OCI-LY1 (cell line): ENCODE measurements around the gene PCDH12.
A peak's percentile ranks its signal among the peaks of the same experiment; 100 is the strongest.

Experiments
- H2AFZ ChIP-seq: fragments of 200-600 bp; sonication (generic), shearing (Covaris generic); 2 replicates; pipeline ENCODE4 v1.6.0; 2014; ENCODE audit warnings: antibody characterized with exemption, mild to moderate bottlenecking, low read length
- H3F3A ChIP-seq: fragments of 200-600 bp; sonication (generic), shearing (Covaris generic); 2 replicates; pipeline ENCODE4 v1.6.0; 2014; ENCODE audit warnings: mild to moderate bottlenecking, antibody characterized with exemption, low read length, moderate library complexity; ENCODE audit not compliant: insufficient read depth
- H3K27ac ChIP-seq: fragments of 200-600 bp; sonication (generic); 2 replicates; pipeline ENCODE4 v1.5.1; 2014; ENCODE audit warnings: low read length, mixed run types, mild to moderate bottlenecking, low read depth; ENCODE audit not compliant: poor library complexity, severe bottlenecking
- H3K27me3 ChIP-seq: fragments of 200-600 bp; sonication (generic); 2 replicates; pipeline ENCODE4 v1.6.0; 2014; ENCODE audit warnings: antibody characterized with exemption, mild to moderate bottlenecking, low read length, moderate library complexity; ENCODE audit not compliant: insufficient read depth
- H3K36me3 ChIP-seq: fragments of 200-600 bp; sonication (generic); 2 replicates; pipeline ENCODE4 v1.6.1; 2014; ENCODE audit warnings: mild to moderate bottlenecking, antibody characterized with exemption, low read length, moderate library complexity, mixed read lengths; ENCODE audit not compliant: insufficient read depth
- H3K4me1 ChIP-seq: fragments of 200-600 bp; sonication (generic); 2 replicates; pipeline ENCODE4 v1.5.1; 2014; ENCODE audit warnings: mild to moderate bottlenecking, low read length, moderate library complexity; ENCODE audit not compliant: insufficient read depth, severe bottlenecking
- H3K4me2 ChIP-seq: fragments of 200-600 bp; sonication (generic), shearing (Covaris generic); 2 replicates; pipeline ENCODE4 v1.6.1; 2014; ENCODE audit warnings: low read length
- H3K4me3 ChIP-seq: fragments of 200-600 bp; sonication (generic); 2 replicates; pipeline ENCODE4 v1.5.1; 2014; ENCODE audit warnings: low read length, low read depth, mild to moderate bottlenecking, mixed read lengths; ENCODE audit not compliant: poor library complexity, severe bottlenecking
- H3K79me2 ChIP-seq: fragments of 200-600 bp; shearing (Covaris generic); 2 replicates; pipeline ENCODE4 v1.6.1; 2016; ENCODE audit warnings: mixed run types, low read length, mixed read lengths; ENCODE audit not compliant: insufficient read depth
- H3K9ac ChIP-seq: fragments of 200-600 bp; sonication (generic), shearing (Covaris generic); 2 replicates; pipeline ENCODE4 v1.6.1; 2014; ENCODE audit warnings: mild to moderate bottlenecking, low read length, mixed read lengths
- H3K9me2 ChIP-seq: fragments of 200-600 bp; sonication (generic), shearing (Covaris generic); 2 replicates; pipeline ENCODE4 v1.6.1; 2014; ENCODE audit warnings: low read depth, mild to moderate bottlenecking, low read length, mixed read lengths
- H3K9me3 ChIP-seq: fragments of 200-600 bp; shearing (Covaris generic); 2 replicates; pipeline ENCODE4 v1.6.1; 2014; ENCODE audit warnings: low read length, mixed read lengths
- H4K20me1 ChIP-seq: fragments of 200-600 bp; sonication (generic), shearing (Covaris generic); 2 replicates; pipeline ENCODE4 v1.6.0; 2016; ENCODE audit warnings: mild to moderate bottlenecking, low read length; ENCODE audit not compliant: insufficient read depth
- CTCF ChIP-seq: fragments of 200-600 bp; sonication (generic), shearing (Covaris generic); IDR thresholded peaks from 2 replicates; pipeline ENCODE4 v1.5.1; 2017; ENCODE audit warnings: mild to moderate bottlenecking, antibody characterized with exemption, low read length, moderate library complexity, mixed read lengths
- EZH2 ChIP-seq: fragments of 200-600 bp; sonication (generic), shearing (Covaris generic); IDR thresholded peaks from 2 replicates; pipeline ENCODE4 v1.8.0; 2017; ENCODE audit warnings: borderline replicate concordance, mixed run types, mild to moderate bottlenecking, antibody characterized with exemption, low read length, moderate library complexity, mixed read lengths

The PCDH12 gene

DNA sequence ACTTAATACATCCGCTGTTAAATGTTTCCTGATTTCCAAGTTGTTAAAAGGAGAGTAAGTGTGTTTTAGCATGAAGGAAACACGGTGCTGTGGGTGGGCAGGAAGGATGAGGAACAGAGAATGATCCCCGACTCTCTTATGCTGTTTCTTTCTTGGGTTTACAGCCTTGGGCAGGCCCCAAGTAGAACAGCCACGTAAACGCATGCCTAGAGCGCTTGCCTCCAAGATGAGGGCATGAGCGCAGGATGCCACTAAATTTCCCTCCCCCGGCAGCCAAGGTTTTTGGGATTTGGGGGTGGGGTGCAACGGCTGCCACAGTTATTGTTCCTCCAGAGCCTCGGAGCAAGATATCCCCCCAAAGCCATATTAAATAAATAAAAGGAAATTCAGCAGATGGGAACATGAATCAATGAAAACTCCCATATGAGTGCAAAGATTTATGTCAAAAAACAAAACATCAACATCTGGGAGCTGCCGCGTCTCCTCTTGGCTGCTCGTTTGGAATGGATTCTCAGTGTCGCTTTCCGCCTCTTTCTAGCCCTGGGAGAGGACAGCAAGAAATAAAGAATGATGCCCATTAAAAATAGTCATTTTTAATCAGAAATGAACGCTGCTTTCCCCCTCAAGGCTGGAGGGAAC, 44.3 kb downstream of the PCDH12 start:
- Histone ChIP-seq H3K36me3 (no peaks in the 10 kb centered on the region), H3K9me3 (no peaks in the 10 kb centered on the region), H4K20me1 (no peaks in the 10 kb centered on the region), H3K4me2 (peak overlapping the region; percentile 46), H3K27ac (no peak overlapping the region), H3K27me3 (no peaks in the 10 kb centered on the region; the same call in 1 of the 2 replicates), H3K4me1 (peaks cover 17% of the 10 kb centered on the region), H3K9me2 (no peaks in the 10 kb centered on the region), H3K9ac (peak overlapping the region; percentile 11; the same call in 1 of the 2 replicates), H2AFZ (no peak overlapping the region), H3K4me3 (peak overlapping the region; percentile 23), H3K79me2 (no peaks in the 10 kb centered on the region), H3F3A (no peaks in the 10 kb centered on the region)
- TF ChIP-seq CTCF (no peak), EZH2 (no peak)

GRCh38 chr5:141910271-141910673, 47.7 kb downstream of the PCDH12 start:
- no peak for TF ChIP-seq EZH2
- TF ChIP-seq CTCF: no peak
- H3K9me2 ChIP-seq: no peaks in the 10 kb centered on the region
- no peak overlapping the region for H3K27ac ChIP-seq
- no peak overlapping the region for H3K9ac ChIP-seq
- H3K4me1 ChIP-seq: peaks cover 10% of the 10 kb centered on the region
- no peaks in the 10 kb centered on the region for H3K36me3 ChIP-seq
- H4K20me1 ChIP-seq: no peaks in the 10 kb centered on the region
- H3K4me3 ChIP-seq: no peak overlapping the region
- no peak overlapping the region for H2AFZ ChIP-seq
- no peaks in the 10 kb centered on the region for H3K79me2 ChIP-seq
- H3K9me3 ChIP-seq: peaks cover 2% of the 10 kb centered on the region; the same call in 1 of the 2 replicates
- no peaks in the 10 kb centered on the region for H3F3A ChIP-seq
- H3K4me2 ChIP-seq: no peak overlapping the region
- H3K27me3 ChIP-seq: no peaks in the 10 kb centered on the region; the same call in 1 of the 2 replicates

DNA sequence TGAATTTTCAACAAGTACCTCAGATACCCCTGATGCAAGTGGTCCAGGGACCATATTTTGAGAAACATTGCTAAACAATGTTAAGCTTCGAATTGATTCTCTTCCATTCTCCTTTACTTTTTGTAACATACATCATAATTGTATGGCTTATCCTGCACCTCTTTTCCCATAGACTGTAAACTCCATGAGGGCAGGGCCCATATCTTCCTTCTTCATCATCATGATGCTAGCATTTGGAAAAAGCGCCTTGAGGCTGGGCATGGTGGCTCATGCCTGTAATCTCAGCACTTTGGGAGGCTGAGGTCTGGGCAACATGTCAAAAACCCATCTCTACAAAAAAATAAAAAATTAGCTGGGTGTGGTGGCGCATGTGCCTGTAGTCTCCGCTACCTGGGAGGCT, 48.8 kb downstream of the PCDH12 start:
- H3K4me3 ChIP-seq: no peak overlapping the region
- no peaks in the 10 kb centered on the region for H3K36me3 ChIP-seq
- H2AFZ ChIP-seq: no peak overlapping the region
- H3F3A ChIP-seq: no peaks in the 10 kb centered on the region
- H3K4me1 ChIP-seq: peaks cover 7% of the 10 kb centered on the region
- TF ChIP-seq EZH2 (no peak), CTCF (no peak)
- no peaks in the 10 kb centered on the region; the same call in 1 of the 2 replicates for H3K27me3 ChIP-seq
- no peaks in the 10 kb centered on the region for H4K20me1 ChIP-seq
- no peaks in the 10 kb centered on the region for H3K79me2 ChIP-seq
- H3K9me2 ChIP-seq: no peaks in the 10 kb centered on the region
- no peak overlapping the region for H3K9ac ChIP-seq
- H3K27ac ChIP-seq: no peak overlapping the region
- no peak overlapping the region for H3K4me2 ChIP-seq
- H3K9me3 ChIP-seq: peaks cover 2% of the 10 kb centered on the region; the same call in 1 of the 2 replicates
